ACC112 (cell line): ENCODE results near the gene EXD2.

Source experiments
- H2AFZ ChIP-seq: fragments of 200-600 bp; sonication (generic); one replicate; pipeline ENCODE4 v1.6.0; 2017; ENCODE audit warnings: antibody characterized with exemption, low read length; ENCODE audit not compliant: unreplicated experiment
- H3K27ac ChIP-seq: fragments of 200-600 bp; sonication (generic); 2 replicates; pipeline ENCODE4 v1.5.1; 2014; ENCODE audit warnings: low read depth, mild to moderate bottlenecking, antibody characterized with exemption, low read length, moderate library complexity
- H3K27me3 ChIP-seq: fragments of 200-600 bp; sonication (generic); 2 replicates; pipeline ENCODE4 v1.6.1; 2014; ENCODE audit warnings: mild to moderate bottlenecking, antibody characterized with exemption, low read length, moderate library complexity, mixed read lengths; ENCODE audit not compliant: insufficient read depth
- H3K36me3 ChIP-seq: fragments of 200-600 bp; sonication (generic); 2 replicates; pipeline ENCODE4 v1.6.1; 2016; ENCODE audit warnings: mild to moderate bottlenecking, antibody characterized with exemption, low read length, moderate library complexity, mixed read lengths; ENCODE audit not compliant: insufficient read depth
- H3K4me1 ChIP-seq: fragments of 200-600 bp; sonication (generic); one replicate; pipeline ENCODE4 v1.6.1; 2016; ENCODE audit warnings: low read length, mixed read lengths; ENCODE audit not compliant: insufficient read depth, unreplicated experiment, control insufficient read depth
- H3K4me3 ChIP-seq: fragments of 200-600 bp; sonication (generic); 2 replicates; pipeline ENCODE4 v1.5.1; 2014; ENCODE audit warnings: mild to moderate bottlenecking, low read depth, low read length
- H3K79me2 ChIP-seq: fragments of 200-600 bp; sonication (generic); one replicate; pipeline ENCODE4 v1.6.0; 2016; ENCODE audit warnings: low read length; ENCODE audit not compliant: control insufficient read depth, unreplicated experiment, insufficient read depth

Gene EXD2

DNA sequence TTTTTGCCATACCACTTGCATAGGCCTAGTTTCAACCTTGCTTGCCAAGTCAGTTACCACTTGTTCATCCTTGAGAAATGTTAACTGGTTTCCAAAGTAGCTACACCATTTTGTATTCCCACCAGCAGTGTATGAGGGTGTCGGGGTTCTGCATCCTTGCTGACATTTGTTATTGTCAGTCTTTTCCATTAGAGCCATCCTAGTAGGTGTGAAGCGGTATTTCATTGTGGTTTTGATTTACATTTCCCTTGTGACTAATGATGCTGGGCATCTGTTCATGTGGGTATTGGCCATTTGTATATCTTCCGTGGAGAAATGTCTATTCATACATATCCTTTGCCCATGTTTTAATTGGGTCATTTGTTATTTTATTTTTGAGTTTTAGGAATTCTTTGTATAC is 41.1 kb downstream of the EXD2 start:
- no peak overlapping the region for H2AFZ ChIP-seq
- H3K27me3 ChIP-seq: no peaks in the 10 kb centered on the region
- H3K27ac ChIP-seq: no peak overlapping the region
- H3K36me3 ChIP-seq: peaks cover 4% of the 10 kb centered on the region; the same call in 1 of the 2 replicates
- H3K4me1 ChIP-seq: no peaks in the 10 kb centered on the region
- H3K4me3 ChIP-seq: no peak overlapping the region
- H3K79me2 ChIP-seq: no peaks in the 10 kb centered on the region

- no peak overlapping the region for H2AFZ ChIP-seq
- peaks cover 5% of the 10 kb centered on the region; the same call in 1 of the 2 replicates for H3K36me3 ChIP-seq
- no peak overlapping the region for H3K27ac ChIP-seq
- H3K4me3 ChIP-seq: no peak overlapping the region
- no peaks in the 10 kb centered on the region for H3K27me3 ChIP-seq
- no peaks in the 10 kb centered on the region for H3K79me2 ChIP-seq
- H3K4me1 ChIP-seq: no peaks in the 10 kb centered on the region
Observed at GRCh38 chr14:69234106-69234505, 42.8 kb downstream of the EXD2 start.

GRCh38 chr14:69235708-69236107 is 44.4 kb downstream of the EXD2 start:
- Histone ChIP-seq H3K27ac (no peak overlapping the region), H3K27me3 (no peaks in the 10 kb centered on the region), H2AFZ (no peak overlapping the region), H3K79me2 (no peaks in the 10 kb centered on the region), H3K4me1 (no peaks in the 10 kb centered on the region), H3K36me3 (peaks cover 5% of the 10 kb centered on the region; the same call in 1 of the 2 replicates), H3K4me3 (no peak overlapping the region)

DNA sequence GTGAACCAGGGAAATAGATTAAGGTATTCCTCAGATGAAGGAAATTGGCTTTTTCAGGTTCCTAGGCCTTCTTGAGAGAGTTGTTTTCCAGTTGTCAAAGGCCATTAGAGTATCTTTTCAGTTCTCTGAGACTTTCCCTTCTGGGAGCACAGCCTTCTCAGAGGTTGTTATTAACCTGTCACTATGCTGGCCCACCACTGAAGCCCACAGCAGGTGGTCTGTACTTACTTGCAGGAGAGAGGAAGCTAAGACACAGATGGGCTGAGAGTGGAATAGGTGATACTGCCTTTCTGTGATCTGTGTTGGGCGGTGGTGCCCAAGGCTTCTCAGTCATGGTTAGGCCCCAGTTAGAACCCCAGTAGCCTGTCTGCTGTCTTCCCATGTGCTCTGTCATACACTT is 45.8 kb downstream of the EXD2 start:
- Histone ChIP-seq H3K79me2 (no peaks in the 10 kb centered on the region), H3K27ac (no peak overlapping the region), H2AFZ (no peak overlapping the region), H3K36me3 (peaks cover 5% of the 10 kb centered on the region; the same call in 1 of the 2 replicates), H3K27me3 (no peaks in the 10 kb centered on the region), H3K4me1 (no peaks in the 10 kb centered on the region), H3K4me3 (no peak overlapping the region)

DNA sequence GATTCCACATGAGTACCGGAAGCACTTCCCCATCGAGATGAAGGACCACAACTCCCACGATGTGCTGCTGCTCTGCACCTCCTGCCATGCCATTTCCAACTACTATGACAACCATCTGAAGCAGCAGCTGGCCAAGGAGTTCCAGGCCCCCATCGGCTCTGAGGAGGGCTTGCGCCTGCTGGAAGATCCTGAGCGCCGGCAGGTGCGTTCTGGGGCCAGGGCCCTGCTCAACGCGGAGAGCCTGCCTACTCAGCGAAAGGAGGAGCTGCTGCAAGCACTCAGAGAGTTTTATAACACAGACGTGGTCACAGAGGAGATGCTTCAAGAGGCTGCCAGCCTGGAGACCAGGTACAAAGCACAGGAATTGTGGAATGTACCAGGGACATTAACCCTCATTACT is 46.3 kb downstream of the EXD2 start:
- Histone ChIP-seq H2AFZ (no peak overlapping the region), H3K27me3 (no peaks in the 10 kb centered on the region), H3K4me3 (no peak overlapping the region), H3K27ac (no peak overlapping the region), H3K36me3 (peaks cover 5% of the 10 kb centered on the region; the same call in 1 of the 2 replicates), H3K4me1 (no peaks in the 10 kb centered on the region), H3K79me2 (no peaks in the 10 kb centered on the region)

DNA sequence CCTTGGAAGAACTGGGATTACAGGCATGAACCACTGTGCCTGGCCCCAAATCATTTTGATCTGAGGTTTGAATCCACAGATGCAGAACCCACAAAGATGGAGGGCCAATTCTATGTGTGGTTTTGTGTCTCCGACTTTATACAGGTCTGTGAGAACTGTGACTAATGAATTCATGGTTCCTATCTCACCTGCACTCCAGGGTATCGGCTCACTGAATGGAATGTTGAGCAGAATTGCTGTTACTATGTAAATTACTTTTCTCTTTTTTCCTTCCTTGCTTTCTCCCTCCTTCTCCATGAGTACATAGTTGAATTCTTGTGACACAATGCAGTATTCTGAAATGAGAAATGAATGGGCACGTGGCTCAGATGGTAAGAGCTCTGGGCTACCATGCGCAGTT is 47.6 kb downstream of the EXD2 start:
- Histone ChIP-seq H2AFZ (no peak overlapping the region), H3K27me3 (no peaks in the 10 kb centered on the region), H3K36me3 (peaks cover 5% of the 10 kb centered on the region; the same call in 1 of the 2 replicates), H3K79me2 (no peaks in the 10 kb centered on the region), H3K4me3 (no peak overlapping the region), H3K4me1 (peaks cover 3% of the 10 kb centered on the region), H3K27ac (no peak overlapping the region)

DNA sequence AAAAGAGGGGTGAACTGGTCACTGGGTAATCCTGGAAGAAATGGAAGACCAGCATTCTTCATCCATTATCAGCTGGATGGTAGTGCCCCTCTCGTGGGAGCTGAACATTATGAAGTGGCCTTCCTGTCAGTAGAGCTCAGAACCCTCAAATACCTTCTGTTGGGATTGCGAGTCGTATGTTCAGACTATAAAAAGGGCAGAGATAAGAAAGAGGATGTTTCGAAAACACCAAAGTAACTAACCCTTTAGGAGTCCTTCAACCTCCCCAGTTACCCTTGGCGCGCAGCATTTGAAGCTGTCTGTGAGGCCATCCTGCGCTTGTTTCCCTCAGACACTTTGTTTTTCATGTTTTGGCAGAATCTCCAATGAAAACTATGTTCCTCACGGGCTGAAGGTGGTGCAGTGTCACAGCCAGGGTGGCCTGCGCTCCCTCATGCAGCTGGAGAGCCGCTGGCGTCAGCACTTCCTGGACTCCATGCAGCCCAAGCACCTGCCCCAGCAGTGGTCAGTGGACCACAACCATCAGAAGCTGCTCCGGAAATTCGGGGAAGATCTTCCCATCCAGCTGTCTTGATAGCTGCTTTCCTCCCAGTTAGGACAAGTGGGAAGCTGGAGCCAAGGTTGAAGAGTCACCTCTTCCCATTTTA is 49.4 kb downstream of the EXD2 start:
- peaks cover 3% of the 10 kb centered on the region for H3K4me1 ChIP-seq
- H3K79me2 ChIP-seq: no peaks in the 10 kb centered on the region
- H3K27ac ChIP-seq: no peak overlapping the region
- no peak overlapping the region for H3K4me3 ChIP-seq
- H3K36me3 ChIP-seq: peaks cover 5% of the 10 kb centered on the region; the same call in 1 of the 2 replicates
- H2AFZ ChIP-seq: no peak overlapping the region
- H3K27me3 ChIP-seq: no peaks in the 10 kb centered on the region

DNA sequence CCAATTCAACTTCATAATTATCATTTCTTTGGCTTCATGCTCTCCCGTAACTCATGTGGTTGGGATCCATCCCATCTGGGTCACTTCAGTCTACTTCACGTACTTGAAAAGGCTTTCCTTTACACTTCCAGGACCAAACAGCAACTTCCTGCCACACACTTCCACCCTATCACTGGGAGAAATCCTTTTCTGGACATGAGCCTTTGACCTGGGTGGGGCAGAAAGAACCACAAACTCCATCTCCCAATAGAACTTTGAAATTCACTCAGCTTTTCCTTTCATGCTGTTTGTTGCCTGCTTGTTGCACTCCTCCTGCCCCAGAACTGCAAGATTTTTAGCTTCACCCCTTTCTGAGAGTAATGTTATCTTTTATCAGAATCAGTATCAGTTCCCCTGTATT is 50.3 kb downstream of the EXD2 start:
- Histone ChIP-seq H3K4me3 (no peak overlapping the region), H3K27me3 (no peaks in the 10 kb centered on the region), H3K79me2 (no peaks in the 10 kb centered on the region), H3K4me1 (peaks cover 3% of the 10 kb centered on the region), H3K27ac (no peak overlapping the region), H2AFZ (no peak overlapping the region), H3K36me3 (peaks cover 5% of the 10 kb centered on the region; the same call in 1 of the 2 replicates)

- Histone ChIP-seq H2AFZ (no peak overlapping the region), H3K79me2 (no peaks in the 10 kb centered on the region), H3K27me3 (no peaks in the 10 kb centered on the region), H3K4me3 (no peak overlapping the region), H3K27ac (no peak overlapping the region), H3K4me1 (peaks cover 3% of the 10 kb centered on the region), H3K36me3 (peaks cover 4% of the 10 kb centered on the region; the same call in 1 of the 2 replicates)
Observed at GRCh38 chr14:69242311-69243224, 51.3 kb downstream of the EXD2 start.

DNA sequence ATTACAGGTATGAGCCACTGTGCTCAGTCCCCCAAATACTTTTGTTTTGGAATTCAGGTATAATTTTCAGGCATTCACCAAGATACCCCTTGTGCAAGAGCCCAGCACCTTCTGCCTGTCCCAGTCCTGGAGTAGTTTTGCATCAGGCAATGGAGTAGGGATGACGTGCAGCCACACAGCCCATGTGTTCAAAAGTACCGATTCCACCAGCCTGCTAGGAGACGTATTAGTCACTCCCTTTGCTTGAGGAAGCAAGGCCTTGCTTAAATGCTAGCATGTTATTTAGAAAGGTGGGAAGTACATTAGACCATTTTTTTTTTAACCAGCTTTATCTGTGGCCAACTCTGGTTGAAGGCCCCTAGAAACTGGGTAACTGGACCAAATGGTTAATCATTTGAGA is 53.6 kb downstream of the EXD2 start:
- no peaks in the 10 kb centered on the region for H3K27me3 ChIP-seq
- H3K27ac ChIP-seq: no peak overlapping the region
- no peaks in the 10 kb centered on the region for H3K36me3 ChIP-seq
- H3K4me1 ChIP-seq: peaks cover 3% of the 10 kb centered on the region
- no peak overlapping the region for H3K4me3 ChIP-seq
- no peaks in the 10 kb centered on the region for H3K79me2 ChIP-seq
- H2AFZ ChIP-seq: no peak overlapping the region
